Measurements from ENCODE around the gene ACSM5.

DNA sequence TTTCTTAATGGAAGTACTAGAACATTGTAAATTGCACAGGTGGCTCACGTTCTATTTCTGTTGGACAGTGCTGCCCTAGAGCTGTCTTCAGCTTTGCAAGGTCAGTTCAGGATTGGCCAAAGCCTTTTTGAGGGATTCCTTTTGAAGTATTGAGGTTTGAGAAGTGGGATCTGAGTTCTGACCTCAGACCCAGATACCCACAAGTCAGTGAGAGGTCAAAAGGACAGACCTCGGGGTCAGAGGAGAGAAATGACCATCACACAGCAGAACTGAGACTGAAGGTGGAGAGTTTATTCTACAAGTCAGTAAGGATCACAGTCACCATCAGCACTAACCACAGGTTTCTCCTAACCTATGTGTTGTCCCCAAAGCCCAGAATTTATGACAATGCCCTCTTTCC is 1.7 kb downstream of the ACSM5 start:
- TF ChIP-seq, protein P1, sequence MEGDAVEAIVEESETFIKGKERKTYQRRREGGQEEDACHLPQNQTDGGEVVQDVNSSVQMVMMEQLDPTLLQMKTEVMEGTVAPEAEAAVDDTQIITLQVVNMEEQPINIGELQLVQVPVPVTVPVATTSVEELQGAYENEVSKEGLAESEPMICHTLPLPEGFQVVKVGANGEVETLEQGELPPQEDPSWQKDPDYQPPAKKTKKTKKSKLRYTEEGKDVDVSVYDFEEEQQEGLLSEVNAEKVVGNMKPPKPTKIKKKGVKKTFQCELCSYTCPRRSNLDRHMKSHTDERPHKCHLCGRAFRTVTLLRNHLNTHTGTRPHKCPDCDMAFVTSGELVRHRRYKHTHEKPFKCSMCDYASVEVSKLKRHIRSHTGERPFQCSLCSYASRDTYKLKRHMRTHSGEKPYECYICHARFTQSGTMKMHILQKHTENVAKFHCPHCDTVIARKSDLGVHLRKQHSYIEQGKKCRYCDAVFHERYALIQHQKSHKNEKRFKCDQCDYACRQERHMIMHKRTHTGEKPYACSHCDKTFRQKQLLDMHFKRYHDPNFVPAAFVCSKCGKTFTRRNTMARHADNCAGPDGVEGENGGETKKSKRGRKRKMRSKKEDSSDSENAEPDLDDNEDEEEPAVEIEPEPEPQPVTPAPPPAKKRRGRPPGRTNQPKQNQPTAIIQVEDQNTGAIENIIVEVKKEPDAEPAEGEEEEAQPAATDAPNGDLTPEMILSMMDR (IDR thresholded peaks at IDR 0.05; ENCODE audit: insufficient read depth, low read length): no peak
- TF ChIP-seq REST (IDR thresholded peaks at IDR 0.05; ENCODE audit: insufficient replicate concordance, low read depth) (no peak), POLR2AphosphoS5 (IDR thresholded peaks at IDR 0.05; ENCODE audit: low read depth) (no peak), GABPA (IDR thresholded peaks at IDR 0.05; ENCODE audit: low read depth) (no peak), SPI1 (IDR thresholded peaks at IDR 0.05; ENCODE audit: borderline replicate concordance, low read depth) (no peak)
